ENCODE data around the gene SDC3. TPM values are rescaled to one million over a fixed set of nuclear protein-coding genes. Genes with fewer than 3 reads are reported as not detected.

Gene SDC3
- total and polyA plus RNA-seq, 7 donors = 2.4 to 91.1 (median 29.9) TPM

- H3K36me3 ChIP-seq = no peaks in the 10 kb centered on the region
- WGBS, 2 donors = 54 to 59% methylated on average over 9 of the region's 9 CpGs
- intact Hi-C loops (cut with DNase I) = no loop called here
- H3K4me3 ChIP-seq = peak overlapping the region in 3 of 4 donors; percentile 65 to 77 (median 76)
- peak; percentile 63 for DNase-seq
- H3K27ac ChIP-seq = peak overlapping the region; percentile 76 to 95 (median 94)
- TF ChIP-seq EP300 (IDR thresholded peaks at IDR 0.05) (no peak), POLR2A (IDR thresholded peaks at IDR 0.05) (no peak), CTCF (IDR thresholded peaks at IDR 0.05) (no peak), POLR2AphosphoS5 (IDR thresholded peaks at IDR 0.05) (no peak)
- H3K4me1 ChIP-seq = peaks cover under 1 to 84% (median 69%) of the 10 kb centered on the region in 4 donors
- no peaks in the 10 kb centered on the region for H3K9me3 ChIP-seq
- no peaks in the 10 kb centered on the region for H3K27me3 ChIP-seq
Observed at GRCh38 chr1:30905916-30906620, 2.5 kb downstream of the SDC3 start.

DNA sequence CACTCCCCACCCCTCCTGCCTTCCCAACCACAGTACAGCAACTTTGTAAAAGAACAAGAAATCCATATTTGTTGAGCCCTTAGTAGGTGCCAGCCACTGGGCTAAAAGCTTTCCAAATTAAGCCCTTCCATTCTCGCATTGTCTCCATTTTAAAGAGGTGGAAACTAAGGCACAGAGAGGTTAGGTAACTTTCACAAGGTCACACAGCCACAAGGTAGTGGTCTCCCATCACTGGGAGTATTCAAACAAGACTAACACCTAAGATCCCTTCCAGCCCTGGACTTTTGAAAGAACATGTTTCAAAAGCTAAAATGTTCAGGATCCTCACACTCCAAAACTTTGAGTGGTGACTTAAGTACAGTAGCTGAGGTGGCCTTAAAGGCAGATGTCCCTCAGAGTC lies 3.2 kb downstream of the SDC3 start:
- peaks cover 0 to 84% (median 74%) of the 10 kb centered on the region in 4 donors for H3K4me1 ChIP-seq
- H3K9me3 ChIP-seq = no peaks in the 10 kb centered on the region
- peak overlapping the region; percentile 76 to 95 (median 94) for H3K27ac ChIP-seq
- H3K36me3 ChIP-seq = no peaks in the 10 kb centered on the region
- no peak for TF ChIP-seq POLR2A (IDR thresholded peaks at IDR 0.05)
- H3K27me3 ChIP-seq = no peaks in the 10 kb centered on the region
- DNase-seq = no peak
- WGBS, 2 donors = 91 to 94% methylated on average over 1 of the region's 1 CpG
- H3K4me3 ChIP-seq = no peak overlapping the region
- intact Hi-C loops (cut with DNase I) = no loop called here

DNA sequence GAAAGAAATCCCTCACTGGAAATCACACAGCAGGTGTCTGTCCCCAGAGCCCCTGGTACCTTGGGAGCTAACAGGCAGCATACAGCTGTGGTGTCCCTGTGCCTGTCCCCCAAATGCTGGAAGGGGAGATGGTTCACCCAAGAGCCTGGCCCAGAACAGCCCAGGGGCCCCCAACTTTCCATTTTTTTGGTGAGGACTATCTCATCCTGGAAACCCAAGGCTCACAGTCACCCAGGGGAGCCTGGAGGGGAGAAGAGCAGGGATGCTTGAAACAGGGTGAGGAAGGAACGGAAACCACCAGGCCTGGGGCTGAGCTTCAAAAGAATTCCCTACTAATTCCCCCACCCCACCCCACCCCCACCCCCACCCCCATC lies 3.6 kb downstream of the SDC3 start:
- H3K9me3 ChIP-seq = no peaks in the 10 kb centered on the region
- H3K27me3 ChIP-seq = no peaks in the 10 kb centered on the region
- H3K27ac ChIP-seq = peak overlapping the region; percentile 76 to 95 (median 94)
- intact Hi-C loops (cut with DNase I) = no loop called here
- H3K4me3 ChIP-seq = no peak overlapping the region
- peaks cover 0 to 86% (median 78%) of the 10 kb centered on the region in 4 donors for H3K4me1 ChIP-seq
- H3K36me3 ChIP-seq = no peaks in the 10 kb centered on the region
- peak; percentile 60 for DNase-seq
- TF ChIP-seq CTCF (IDR thresholded peaks at IDR 0.05) (no peak), POLR2AphosphoS5 (IDR thresholded peaks at IDR 0.05) (no peak), EP300 (IDR thresholded peaks at IDR 0.05) (no peak), POLR2A (IDR thresholded peaks at IDR 0.05) (no peak)
- WGBS, 2 donors = 89 to 100% methylated on average over 1 of the region's 1 CpG

DNA sequence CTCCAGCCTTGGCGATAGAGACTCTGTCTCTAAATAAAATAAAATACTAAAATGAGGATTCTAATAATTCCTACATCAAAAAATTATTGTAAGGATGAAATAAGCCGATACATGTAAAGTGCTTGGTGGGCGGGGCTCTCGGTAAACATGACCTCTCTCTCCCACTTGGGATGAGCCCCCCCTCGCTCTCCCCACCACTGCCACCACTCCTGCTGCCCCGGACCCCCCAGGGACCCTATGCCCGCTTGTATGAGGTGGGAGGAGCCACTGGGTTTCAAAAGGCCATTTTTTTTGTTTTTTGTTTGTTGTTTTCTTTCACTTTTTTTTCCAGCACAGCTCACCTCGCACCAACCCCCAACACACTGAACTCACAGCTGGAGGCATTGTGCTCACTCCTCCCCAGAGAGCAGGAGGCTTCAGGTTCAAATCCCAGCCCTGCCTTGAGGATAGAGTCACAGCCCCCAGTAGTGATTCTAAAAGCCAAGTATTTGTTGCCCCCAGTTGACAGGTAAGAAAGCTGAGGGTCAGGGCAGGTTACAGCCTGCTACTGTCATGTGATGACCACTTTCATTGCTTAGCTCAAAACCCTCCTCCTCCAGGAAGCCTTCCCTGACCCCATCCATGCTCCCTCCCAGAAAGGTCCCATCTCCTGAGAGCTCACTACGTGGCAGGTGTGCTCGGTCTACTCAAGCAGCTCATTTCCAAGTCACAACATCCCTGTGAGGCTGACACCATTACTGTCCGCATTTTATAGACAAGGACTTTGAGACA lies 4.2 kb downstream of the SDC3 start:
- no peak overlapping the region for H3K4me3 ChIP-seq
- H3K27me3 ChIP-seq = no peaks in the 10 kb centered on the region
- TF ChIP-seq POLR2A (IDR thresholded peaks at IDR 0.05) = no peak
- TF ChIP-seq CTCF (IDR thresholded peaks at IDR 0.05) = no peak
- TF ChIP-seq POLR2AphosphoS5 (IDR thresholded peaks at IDR 0.05) = no peak
- no peak for TF ChIP-seq EP300 (IDR thresholded peaks at IDR 0.05)
- 32 to 61% methylated on average over 11 of the region's 11 CpGs for WGBS, 2 donors
- H3K36me3 ChIP-seq = no peaks in the 10 kb centered on the region
- peak overlapping the region; percentile 76 to 95 (median 94) for H3K27ac ChIP-seq
- H3K4me1 ChIP-seq = peaks cover 0 to 89% (median 75%) of the 10 kb centered on the region in 4 donors
- intact Hi-C loops (cut with DNase I) = no loop called here
- no peaks in the 10 kb centered on the region for H3K9me3 ChIP-seq
- peak; percentile 51 for DNase-seq

GRCh38 chr1:30903343-30904034 lies 5.1 kb downstream of the SDC3 start:
- peaks cover 0 to 91% (median 76%) of the 10 kb centered on the region in 4 donors for H3K4me1 ChIP-seq
- no peaks in the 10 kb centered on the region for H3K27me3 ChIP-seq
- peak; percentile 56 for DNase-seq
- no peak for TF ChIP-seq EP300 (IDR thresholded peaks at IDR 0.05)
- TF ChIP-seq CTCF (IDR thresholded peaks at IDR 0.05) = peak in 1 of 4 experiments; percentile 21
- no peaks in the 10 kb centered on the region for H3K9me3 ChIP-seq
- intact Hi-C loops (cut with DNase I) = no loop called here
- H3K27ac ChIP-seq = peak overlapping the region; percentile 76 to 95 (median 94)
- no peak overlapping the region for H3K4me3 ChIP-seq
- 77 to 80% methylated on average over 8 of the region's 8 CpGs for WGBS, 2 donors
- H3K36me3 ChIP-seq = no peaks in the 10 kb centered on the region

All from sigmoid colon (tissue), 7 donors.